Liver (tissue), 9 donors: Measurements from ENCODE around the gene SEBOX. TPM values are rescaled to one million over a fixed set of nuclear protein-coding genes. Genes with fewer than 3 reads are reported as not detected.

Experiments used
- DNase-seq: peaks from one replicate; pipeline ENCODE4 v3.0.0-alpha.2; 2017; ENCODE audit warnings: low spot score
- H3K27ac ChIP-seq, 2 donors: one replicate each; pipeline ENCODE4 v1.7.0; 2013; ENCODE audit warnings: inconsistent platforms in 2 of 2, low read length in 2 of 2, control low read depth in 1 of 2, low read depth in 1 of 2, mild to moderate bottlenecking in 1 of 2
- H3K27me3 ChIP-seq, 4 donors: one replicate each; pipeline versions ENCODE4 v1.6.1 to v1.7.0; 2013; ENCODE audit warnings: low read length in 3 of 4, inconsistent platforms in 1 of 4, mild to moderate bottlenecking in 1 of 4, moderate library complexity in 1 of 4; ENCODE audit not compliant: control insufficient read depth in 4 of 4, insufficient read depth in 4 of 4
- H3K36me3 ChIP-seq, 4 donors: one replicate each; pipeline versions ENCODE4 v1.6.1 to v1.7.0; 2013; ENCODE audit warnings: low read length in 3 of 4, mild to moderate bottlenecking in 3 of 4, low read depth in 1 of 4, moderate library complexity in 1 of 4; ENCODE audit not compliant: control insufficient read depth in 4 of 4, insufficient read depth in 3 of 4
- H3K4me1 ChIP-seq, 4 donors: one replicate each; pipeline versions ENCODE4 v1.6.1 to v1.7.0; 2013; ENCODE audit warnings: low read length in 3 of 4, mild to moderate bottlenecking in 3 of 4, moderate library complexity in 1 of 4; ENCODE audit not compliant: control insufficient read depth in 4 of 4, insufficient read depth in 4 of 4
- H3K4me3 ChIP-seq, 3 donors: one replicate each; pipeline versions ENCODE4 v1.6.1 to v1.7.0; 2013; ENCODE audit warnings: low read length in 3 of 3, control low read depth in 1 of 3, low read depth in 1 of 3, mild to moderate bottlenecking in 1 of 3
- H3K9ac ChIP-seq, 2 donors: one replicate each; pipeline ENCODE4 v1.7.0; 2013; ENCODE audit warnings: low read length in 2 of 2, mild to moderate bottlenecking in 2 of 2, moderate library complexity in 2 of 2, control low read depth in 1 of 2, low read depth in 1 of 2
- H3K9me3 ChIP-seq, 4 donors: one replicate each; pipeline versions ENCODE4 v1.6.1 to v1.7.0; 2013; ENCODE audit warnings: low read length in 3 of 4; ENCODE audit not compliant: control insufficient read depth in 4 of 4
- ATF3 ChIP-seq: IDR thresholded peaks from 2 replicates; pipeline ENCODE4 v1.6.1; 2016; ENCODE audit warnings: antibody characterized with exemption
- EGR1 ChIP-seq, 2 donors: IDR thresholded peaks; 2 replicates each; pipeline ENCODE4 v1.6.1; 2016 to 2018; ENCODE audit warnings: antibody characterized with exemption in 2 of 2, low read depth in 2 of 2
- FOXA2 ChIP-seq: IDR thresholded peaks from 2 replicates; pipeline ENCODE4 v1.6.1; 2016; ENCODE audit warnings: antibody characterized with exemption
- GABPA ChIP-seq, 2 donors: IDR thresholded peaks in 1 of 2; conservative IDR thresholded peaks in 1 of 2; 2 replicates each; pipeline ENCODE4 v1.6.1; 2016; ENCODE audit warnings: antibody characterized with exemption in 2 of 2, mild to moderate bottlenecking in 1 of 2, moderate library complexity in 1 of 2
- HNF4A ChIP-seq, 2 donors: conservative IDR thresholded peaks; 2 replicates each; pipeline ENCODE4 v1.6.1; 2016; ENCODE audit warnings: antibody characterized with exemption in 2 of 2, mild to moderate bottlenecking in 2 of 2
- HNF4G ChIP-seq: IDR thresholded peaks from 2 replicates; pipeline ENCODE4 v1.6.1; 2016; ENCODE audit warnings: antibody characterized with exemption
- JUND ChIP-seq, 2 donors: IDR thresholded peaks; 2 replicates each; pipeline ENCODE4 v1.6.1; 2016; ENCODE audit warnings: antibody characterized with exemption in 2 of 2
- RAD21 ChIP-seq, 2 donors: IDR thresholded peaks; 2 replicates each; pipeline ENCODE4 v1.6.1; 2016; ENCODE audit warnings: antibody characterized with exemption in 2 of 2, mild to moderate bottlenecking in 2 of 2
- REST ChIP-seq: IDR thresholded peaks from 2 replicates; pipeline ENCODE4 v1.6.1; 2016; ENCODE audit warnings: antibody characterized with exemption, mild to moderate bottlenecking
- RXRA ChIP-seq, 2 donors: IDR thresholded peaks; 2 replicates each; pipeline ENCODE4 v1.6.1; 2017 to 2018; ENCODE audit warnings: antibody characterized with exemption in 2 of 2, mild to moderate bottlenecking in 1 of 2
- SP1 ChIP-seq: IDR thresholded peaks from 2 replicates; pipeline ENCODE4 v1.6.1; 2018; ENCODE audit warnings: antibody characterized with exemption, mild to moderate bottlenecking
- YY1 ChIP-seq: IDR thresholded peaks from 2 replicates; pipeline ENCODE4 v1.6.1; 2016; ENCODE audit warnings: antibody characterized with exemption, mild to moderate bottlenecking
- WGBS: extraction: QIAGEN DNeasy Blood & Tissue Kit; methylation state at CpG from one replicate; pipeline ENCODE4 v1.1.7; 2013; 5-methylcytosine and 5-hydroxymethylcytosine counted together
- polyA plus RNA-seq, 2 donors: library from polyadenylated mRNA; stranded (reverse) in 1 of 2; unstranded in 1 of 2; fragments of 200-250 nt in 1 of 2; fragments of >200 nt in 1 of 2; fragmentation: Nextera tagmentation in 1 of 2; extraction: Ambion mirVana in 1 of 2; gene quantifications; one replicate each; pipeline versions ENCODE4 v1.2.1 to v1.2.3, GENCODE V29; 2013 to 2015
- total RNA-seq, 2 donors: library from RNA; depleted of rRNA; stranded (reverse); fragments of >200 nt; gene quantifications; one replicate each; pipeline ENCODE4 v1.2.3, GENCODE V29; 2014
- donor health status: healthy.
- donor health status: healthy.
- donor health status: healthy.
- donor health status: healthy.
- donor health status: healthy.

SEBOX gene
- total and polyA plus RNA-seq, 4 donors = 0.19 to 0.59 TPM; not detected in 2

- TF ChIP-seq REST = no peak
These were observed 40.2 kb downstream of the SEBOX start (continued) for GRCh38 chr17:28324781-28325180.

GRCh38 chr17:28324267-28324745 lies 40.7 kb downstream of the SEBOX start:
- no peaks in the 10 kb centered on the region for H3K27me3 ChIP-seq
- H3K4me1 ChIP-seq = peaks cover 6 to 50% (median 39%) of the 10 kb centered on the region in 4 donors
- WGBS = 30% methylated on average over 5 of the region's 5 CpGs
- DNase-seq = no peak
- H3K4me3 ChIP-seq = peak overlapping the region in 2 of 3 donors; percentile 3 to 36
- no peaks in the 10 kb centered on the region for H3K9me3 ChIP-seq
- peaks cover 0 to 25% (median 8%) of the 10 kb centered on the region in 4 donors for H3K36me3 ChIP-seq
- TF ChIP-seq RXRA (IDR thresholded peaks at IDR 0.05) (peak in 1 of 2 donors; percentile 37), HNF4A (conservative IDR thresholded peaks at IDR 0.05) (peak in 1 of 2 donors; percentile 9), REST (no peak), HNF4G (no peak), EGR1 (IDR thresholded peaks at IDR 0.05; ENCODE audit: low read depth in 2 of 2) (peak in 1 of 2 donors; percentile 32), ATF3 (no peak), RAD21 (IDR thresholded peaks at IDR 0.05) (peak in 1 of 2 donors; percentile 5), YY1 (peak; percentile 13), JUND (IDR thresholded peaks at IDR 0.05) (no peak), GABPA (IDR thresholded peaks at IDR 0.05 in 1 of 2, conservative IDR thresholded peaks at IDR 0.05 in 1 of 2) (no peak), SP1 (peak; percentile 14), FOXA2 (no peak)
- H3K9ac ChIP-seq = no peak overlapping the region
- peak overlapping the region; percentile 39 to 53 for H3K27ac ChIP-seq
